ENCODE measurements around the gene KCNJ1. TPM values are rescaled to one million over a fixed set of nuclear protein-coding genes. Genes with fewer than 3 reads are reported as not detected.

The KCNJ1 gene
- total and polyA plus RNA-seq, 4 donors, result 0.01 to 0.31 (median 0.14) TPM

- no peak overlapping the region for H3K9ac ChIP-seq (ENCODE audit: insufficient read depth in 1 of 2, low read length in 2 of 2)
- H3K36me3 ChIP-seq (ENCODE audit: control insufficient read depth in 4 of 4, insufficient read depth in 4 of 4, low read length in 4 of 4), result peaks cover 0 to 16% (median 5%) of the 10 kb centered on the region in 4 donors
- H3K4me1 ChIP-seq (ENCODE audit: control insufficient read depth in 5 of 5, insufficient read depth in 5 of 5, low read length in 5 of 5), result peaks cover 0 to 2% (median 0%) of the 10 kb centered on the region in 5 donors
- 87 to 91% methylated on average over 6 of the region's 6 CpGs for WGBS, 2 donors
- H3K4me3 ChIP-seq, result no peak overlapping the region
- no peak for ATAC-seq (ENCODE audit: insufficient read depth, low FRiP score)
- DNase-seq, result no peak
- no peaks in the 10 kb centered on the region for H3K27me3 ChIP-seq (ENCODE audit: control insufficient read depth in 3 of 3, insufficient read depth in 3 of 3, low read length in 2 of 3)
- TF ChIP-seq CTCF (IDR thresholded peaks at IDR 0.05; ENCODE audit: control extremely low read depth, extremely low read depth), result no peak
- no peak overlapping the region for H3K27ac ChIP-seq (ENCODE audit: low read depth in 1 of 2, low read length in 1 of 2)
- no peaks in the 10 kb centered on the region for H3K9me3 ChIP-seq (ENCODE audit: control insufficient read depth in 4 of 4, insufficient read depth in 3 of 4, low read length in 3 of 4)
These were observed 58.0 kb downstream of the KCNJ1 start for GRCh38 chr11:128809128-128809527.

- ATAC-seq (ENCODE audit: insufficient read depth, low FRiP score), result no peak
- no peaks in the 10 kb centered on the region for H3K27me3 ChIP-seq (ENCODE audit: control insufficient read depth in 3 of 3, insufficient read depth in 3 of 3, low read length in 2 of 3)
These were observed 59.2 kb downstream of the KCNJ1 start for GRCh38 chr11:128807909-128808308.

GRCh38 chr11:128806506-128807261 is 60.4 kb downstream of the KCNJ1 start:
- no peaks in the 10 kb centered on the region for H3K27me3 ChIP-seq (ENCODE audit: control insufficient read depth in 3 of 3, insufficient read depth in 3 of 3, low read length in 2 of 3)
- no peak overlapping the region for H3K27ac ChIP-seq (ENCODE audit: low read depth in 1 of 2, low read length in 1 of 2)
- no peak overlapping the region for H3K4me3 ChIP-seq
- no peak for ATAC-seq (ENCODE audit: insufficient read depth, low FRiP score)
- H3K9me3 ChIP-seq (ENCODE audit: control insufficient read depth in 4 of 4, insufficient read depth in 3 of 4, low read length in 3 of 4), result no peaks in the 10 kb centered on the region
- no peak for TF ChIP-seq CTCF (IDR thresholded peaks at IDR 0.05; ENCODE audit: control extremely low read depth, extremely low read depth)
- peaks cover 0 to 13% (median 5%) of the 10 kb centered on the region in 4 donors for H3K36me3 ChIP-seq (ENCODE audit: control insufficient read depth in 4 of 4, insufficient read depth in 4 of 4, low read length in 4 of 4)
- H3K9ac ChIP-seq (ENCODE audit: insufficient read depth in 1 of 2, low read length in 2 of 2), result no peak overlapping the region
- peaks cover 0 to 13% (median 8%) of the 10 kb centered on the region in 5 donors for H3K4me1 ChIP-seq (ENCODE audit: control insufficient read depth in 5 of 5, insufficient read depth in 5 of 5, low read length in 5 of 5)
- no peak for DNase-seq
- 84 to 88% methylated on average over 8 of the region's 8 CpGs for WGBS, 2 donors

More at GRCh38 chr11:128807909-128808308, 59.2 kb downstream of the KCNJ1 start:
- no peak for TF ChIP-seq CTCF (IDR thresholded peaks at IDR 0.05; ENCODE audit: control extremely low read depth, extremely low read depth)
- Histone ChIP-seq H3K9me3 (ENCODE audit: control insufficient read depth in 4 of 4, insufficient read depth in 3 of 4, low read length in 3 of 4) (no peaks in the 10 kb centered on the region), H3K36me3 (ENCODE audit: control insufficient read depth in 4 of 4, insufficient read depth in 4 of 4, low read length in 4 of 4) (peaks cover 0 to 13% (median 5%) of the 10 kb centered on the region in 4 donors), H3K4me1 (ENCODE audit: control insufficient read depth in 5 of 5, insufficient read depth in 5 of 5, low read length in 5 of 5) (peaks cover 0 to 10% (median 5%) of the 10 kb centered on the region in 5 donors), H3K9ac (ENCODE audit: insufficient read depth in 1 of 2, low read length in 2 of 2) (no peak overlapping the region), H3K4me3 (no peak overlapping the region), H3K27ac (ENCODE audit: low read depth in 1 of 2, low read length in 1 of 2) (no peak overlapping the region)
- no peak for DNase-seq

Measured in lung (tissue), 12 donors.